GM18502 (cell line): Measurements from ENCODE around the gene SBK3.
"Not testable (repeated sequence)": the region's sequence is repeated elsewhere in the genome, so short reads cannot be mapped to it uniquely, and the experiment has no call there.

ENCODE experiments used
- ATAC-seq: cut with Tn5 transposase; IDR thresholded peaks from one replicate; pipeline ENCODE4 v1.9.1; 2021; ENCODE audit warnings: mild to moderate bottlenecking; ENCODE audit not compliant: unreplicated experiment, poor library complexity

The SBK3 gene

DNA sequence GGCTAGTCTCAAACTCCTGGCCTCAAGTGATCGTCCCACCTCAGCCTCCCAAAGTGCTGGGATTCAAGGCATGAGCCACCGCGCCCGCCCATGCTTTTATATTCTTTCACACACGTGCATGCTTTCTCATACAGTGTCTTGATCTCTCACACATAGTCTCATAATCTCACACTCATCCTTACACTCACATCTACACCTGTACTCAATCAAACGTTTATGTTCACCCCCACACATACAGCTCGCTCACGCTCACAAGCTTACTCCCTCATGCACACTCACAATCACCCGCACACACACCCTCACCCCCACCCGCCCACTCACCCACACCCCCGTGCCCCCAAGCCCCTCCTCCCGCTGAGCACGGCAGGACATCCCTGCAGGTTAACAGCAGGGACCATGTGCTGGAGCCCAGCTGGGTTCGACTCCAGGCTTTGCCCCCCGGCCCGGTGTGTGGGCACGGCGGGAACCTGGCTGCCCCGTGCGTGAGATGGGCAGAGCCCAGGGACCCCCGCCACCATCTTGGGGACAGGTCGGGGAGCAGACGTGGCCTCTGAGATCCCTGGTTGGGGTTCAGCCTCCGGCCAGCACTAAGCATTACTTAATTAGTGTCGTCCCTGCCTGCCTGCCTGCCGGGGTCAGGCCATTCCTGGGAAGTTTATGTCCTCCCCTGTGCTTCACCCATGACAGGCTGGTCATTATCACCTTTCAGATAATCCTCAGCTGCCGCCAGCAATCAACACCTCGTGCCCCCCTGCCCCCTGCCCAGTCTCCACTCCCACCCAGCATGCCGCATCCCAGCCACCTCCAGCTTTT, 19.8 kb downstream of the SBK3 start:
- no peak for ATAC-seq

DNA sequence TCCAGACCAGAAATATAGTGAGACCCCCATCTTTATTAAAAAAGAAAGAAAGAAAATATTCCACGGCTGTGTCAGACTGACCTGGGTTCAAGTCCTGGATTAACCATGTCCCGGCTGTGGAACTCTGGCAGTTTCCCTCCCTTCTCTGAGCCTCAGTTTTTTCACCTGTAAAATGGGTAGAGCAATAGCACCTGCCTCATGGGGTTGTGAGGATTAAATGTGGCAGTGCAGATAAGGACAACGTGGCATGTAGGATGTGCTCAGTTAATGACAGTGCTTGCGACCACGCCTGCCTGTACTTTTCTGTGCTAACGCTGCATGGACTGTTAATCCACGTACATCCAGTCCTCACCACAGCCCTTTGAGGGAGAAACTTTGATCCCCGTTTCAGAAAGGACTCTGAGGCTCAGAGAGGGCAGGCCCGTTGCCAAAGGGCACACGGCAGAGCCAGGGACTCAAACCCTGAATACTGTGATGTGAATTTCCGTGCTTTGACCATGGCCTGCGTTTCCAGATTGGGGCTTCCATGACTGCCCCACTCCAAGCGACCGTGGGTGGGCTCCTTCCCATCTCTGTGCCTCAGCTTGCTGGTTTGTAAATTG, 24.6 kb downstream of the SBK3 start:
- no peak for ATAC-seq

DNA sequence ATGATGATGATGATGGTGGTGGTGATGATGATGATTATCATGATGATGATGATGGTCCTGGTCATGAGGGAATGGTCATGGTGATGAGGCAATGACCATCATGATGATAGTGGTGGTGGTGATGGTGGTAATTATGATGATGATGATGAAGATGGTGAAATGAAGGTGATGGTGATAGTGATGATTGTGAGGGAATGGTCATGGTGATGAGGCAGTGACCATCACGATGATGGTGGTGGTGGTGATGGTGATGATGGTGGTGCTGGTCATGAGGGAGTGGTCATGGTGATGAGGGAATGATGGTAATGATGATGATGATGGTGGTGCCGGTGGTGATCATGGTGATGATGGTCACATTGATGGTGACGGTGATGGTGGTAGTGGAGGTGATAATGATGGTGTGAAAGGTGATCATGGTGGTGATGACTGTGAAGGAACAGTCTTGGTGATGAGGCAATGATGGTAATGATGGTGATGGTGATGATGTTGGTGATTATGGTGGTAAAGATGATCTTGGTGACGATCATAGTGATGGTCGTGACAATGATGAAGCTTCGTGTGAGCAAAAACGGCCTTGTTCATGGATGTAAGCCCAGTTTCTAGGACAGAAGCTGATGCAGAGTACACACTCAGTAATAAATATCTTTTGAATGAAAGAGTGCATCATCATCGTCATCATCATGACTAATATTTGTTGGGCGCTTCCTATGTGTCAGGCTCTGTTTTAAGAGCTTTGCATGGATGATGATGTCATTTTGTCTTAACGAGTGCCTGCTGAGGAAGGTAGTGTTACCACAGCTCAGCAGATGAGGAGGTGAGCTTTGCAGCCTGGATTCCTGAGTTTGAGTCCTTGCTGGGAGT, 25.7 kb downstream of the SBK3 start:
- no peak for ATAC-seq

DNA sequence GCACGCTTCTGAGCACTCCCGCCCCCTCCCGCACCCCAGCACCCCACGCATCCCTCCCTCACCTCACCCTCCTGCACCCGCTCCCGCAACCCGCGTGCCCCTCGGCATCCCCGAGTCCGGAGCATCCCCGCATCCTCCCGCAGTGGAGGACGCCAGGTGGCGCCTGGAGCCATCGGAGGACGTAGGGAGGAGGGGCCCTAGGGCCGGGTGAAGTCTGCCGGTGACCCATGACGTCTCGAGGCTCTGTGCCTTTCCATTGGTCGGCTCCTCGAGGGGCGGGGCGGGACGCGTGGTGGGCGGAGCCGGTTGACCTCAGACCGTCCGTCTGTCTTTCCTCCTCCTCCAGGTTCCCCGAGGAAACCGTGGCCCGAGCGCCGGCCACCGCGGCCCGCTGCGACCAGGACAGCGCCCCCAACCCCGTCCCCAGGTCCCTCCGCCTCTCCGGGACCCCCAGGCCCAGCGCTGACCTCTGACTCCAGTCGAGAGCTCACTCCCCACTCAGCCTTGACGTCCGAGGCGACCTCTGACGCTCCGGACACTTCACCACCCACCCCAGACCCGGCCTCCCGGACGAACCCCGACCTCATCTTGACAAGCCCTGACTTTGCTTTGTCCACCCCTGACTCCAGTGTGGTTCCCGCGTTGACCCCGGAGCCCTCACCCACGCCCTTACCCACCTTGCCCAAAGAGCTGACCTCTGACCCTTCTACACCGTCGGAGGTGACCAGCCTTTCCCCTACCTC, 28.3 kb downstream of the SBK3 start:
- ATAC-seq, result peak; percentile 97

DNA sequence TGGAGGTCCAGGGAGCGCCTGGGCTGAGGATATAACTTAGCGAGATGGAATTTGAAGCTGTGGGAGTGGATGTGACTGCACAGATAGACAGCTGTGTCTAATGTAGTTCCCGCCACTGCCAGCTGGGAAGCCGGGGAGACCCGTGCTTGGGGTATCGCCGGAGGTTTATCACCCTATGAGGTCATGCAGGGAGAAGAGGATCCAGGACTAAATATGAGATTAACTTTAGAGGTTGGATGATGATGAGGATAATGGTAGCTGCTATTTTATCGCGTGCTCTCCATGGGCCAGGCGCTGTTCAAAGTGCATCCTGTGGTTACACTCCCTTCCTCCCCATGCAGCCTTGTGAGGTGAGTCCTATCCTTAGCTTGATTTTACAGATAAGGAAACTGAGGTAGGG, 37.2 kb downstream of the SBK3 start:
- no peak for ATAC-seq

DNA sequence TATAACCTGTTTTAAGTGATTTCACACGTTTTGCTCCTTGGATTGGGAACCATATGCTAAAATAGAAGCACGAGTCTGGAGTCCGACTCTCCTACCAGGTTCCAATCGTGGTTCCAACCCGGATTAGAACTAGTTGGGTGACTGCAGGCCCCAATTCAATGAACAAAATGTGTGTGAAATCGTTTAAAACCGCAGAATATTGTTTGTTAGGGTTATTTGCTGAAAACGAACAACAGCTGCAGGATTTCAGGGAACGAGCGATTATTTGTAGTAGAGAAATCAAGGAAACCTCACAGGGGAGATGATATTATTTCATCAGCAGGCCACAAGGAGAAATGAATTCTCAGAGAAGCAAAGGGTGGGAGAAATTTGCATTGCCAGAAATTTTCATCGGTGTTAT, 40.4 kb downstream of the SBK3 start:
- ATAC-seq, result no peak

DNA sequence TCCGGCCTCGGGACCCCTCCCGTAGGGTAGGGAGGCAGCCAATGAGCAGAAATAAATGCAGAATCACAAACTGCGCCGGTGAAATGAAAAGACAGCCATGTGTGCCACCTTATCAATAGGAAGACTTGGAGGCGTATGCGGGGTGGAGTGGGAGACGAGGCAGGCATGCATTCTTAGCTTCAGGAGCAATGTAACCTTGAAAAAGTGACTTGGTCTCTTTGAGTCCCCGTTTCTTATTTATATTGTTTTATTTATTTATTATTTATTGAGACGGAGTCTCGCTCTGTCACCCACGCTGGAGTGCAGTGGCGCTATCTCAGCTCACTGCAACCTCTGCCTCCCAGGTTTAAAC, 41.1 kb downstream of the SBK3 start:
- ATAC-seq, result no peak

DNA sequence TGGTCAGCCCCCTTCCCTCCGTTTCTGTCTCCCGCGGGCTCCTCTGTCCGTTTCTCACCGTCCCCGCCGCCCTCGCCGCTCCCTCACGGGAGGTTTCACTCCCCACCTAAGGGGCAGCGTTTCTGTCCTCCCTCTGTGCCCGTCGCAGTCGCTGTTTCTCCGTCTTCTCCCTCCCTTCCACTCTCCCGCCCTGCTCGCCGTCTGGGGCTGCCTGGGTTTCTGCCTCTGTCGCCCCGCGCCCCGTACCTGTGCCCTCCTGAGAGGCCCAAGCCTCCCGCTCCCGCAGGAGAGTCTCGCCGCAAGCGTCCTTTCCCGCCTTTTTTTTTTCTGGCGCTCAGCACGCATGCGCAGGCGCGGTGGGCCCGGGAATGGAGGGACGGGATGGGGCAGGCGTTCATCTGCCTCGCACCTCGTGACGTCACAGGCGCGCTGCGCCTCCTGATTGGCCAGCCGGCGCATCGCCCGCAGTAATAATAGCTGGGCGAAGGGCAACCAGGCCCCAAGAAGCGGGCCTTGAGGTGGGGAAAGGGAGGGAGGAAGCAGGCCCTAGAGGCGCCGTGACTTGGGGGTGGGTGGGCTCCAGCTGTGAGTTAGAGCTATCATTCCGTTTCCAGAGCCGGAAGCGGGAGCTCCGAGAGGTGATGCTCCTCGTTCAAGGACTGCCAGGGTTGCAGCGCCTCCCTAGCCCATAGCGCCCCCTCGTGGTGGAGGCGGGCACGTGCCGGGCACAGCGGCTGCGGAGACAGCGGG, 41.7 kb downstream of the SBK3 start:
- peak; percentile 90 for ATAC-seq

DNA sequence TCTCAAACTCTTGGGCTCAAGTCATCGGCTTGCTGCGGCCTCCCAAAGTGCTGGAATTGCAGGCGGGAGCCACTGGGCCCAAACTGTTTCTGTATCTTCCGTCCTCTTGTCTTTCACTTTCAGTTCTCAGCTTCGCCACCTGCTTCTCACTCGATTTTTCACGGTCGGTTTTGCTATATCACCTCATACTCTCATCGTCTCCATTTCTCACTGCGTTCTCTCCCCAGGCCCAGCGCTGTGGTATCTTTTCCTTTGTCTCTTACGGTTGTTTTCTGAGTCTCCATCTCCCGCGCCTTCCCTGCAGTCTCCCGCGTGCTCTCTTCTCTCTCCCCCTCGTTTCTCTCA, 42.2 kb downstream of the SBK3 start:
- no peak for ATAC-seq

DNA sequence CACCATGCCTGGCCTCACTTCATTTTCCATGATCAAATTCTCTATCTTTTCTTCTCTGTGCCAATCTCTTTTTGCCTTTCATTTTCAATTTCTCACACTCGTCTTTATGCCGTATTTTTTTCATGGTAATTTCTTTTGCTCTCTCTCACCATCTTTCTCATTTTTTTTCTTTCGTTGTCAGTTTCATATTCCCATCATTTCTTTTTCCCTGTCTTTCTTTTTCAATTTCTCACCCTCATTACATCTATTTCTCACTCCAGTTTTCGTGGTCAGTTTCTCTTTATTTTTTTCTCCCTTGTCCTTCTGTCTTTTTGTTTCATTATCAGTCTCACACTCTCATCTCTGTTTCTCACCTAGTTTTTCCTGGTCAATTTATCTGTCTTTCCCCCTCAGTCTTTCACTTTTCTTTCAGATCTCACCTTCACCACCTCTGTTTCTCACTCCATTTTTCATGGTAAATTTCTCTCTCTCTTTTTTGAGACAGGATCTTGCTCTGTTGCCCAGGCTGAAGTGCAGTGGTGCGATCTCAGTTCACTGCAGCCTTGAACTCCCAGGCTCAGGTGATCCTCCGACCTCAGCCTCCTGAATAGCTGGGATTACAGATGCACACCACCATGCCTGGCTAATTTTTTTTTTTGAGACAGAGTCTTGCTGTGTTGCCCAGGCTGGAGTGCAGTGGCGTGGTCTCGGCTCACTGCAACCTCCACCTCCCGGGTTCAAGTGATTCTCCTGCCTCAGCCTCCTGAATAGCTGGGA, 43.0 kb downstream of the SBK3 start:
- no peak for ATAC-seq

DNA sequence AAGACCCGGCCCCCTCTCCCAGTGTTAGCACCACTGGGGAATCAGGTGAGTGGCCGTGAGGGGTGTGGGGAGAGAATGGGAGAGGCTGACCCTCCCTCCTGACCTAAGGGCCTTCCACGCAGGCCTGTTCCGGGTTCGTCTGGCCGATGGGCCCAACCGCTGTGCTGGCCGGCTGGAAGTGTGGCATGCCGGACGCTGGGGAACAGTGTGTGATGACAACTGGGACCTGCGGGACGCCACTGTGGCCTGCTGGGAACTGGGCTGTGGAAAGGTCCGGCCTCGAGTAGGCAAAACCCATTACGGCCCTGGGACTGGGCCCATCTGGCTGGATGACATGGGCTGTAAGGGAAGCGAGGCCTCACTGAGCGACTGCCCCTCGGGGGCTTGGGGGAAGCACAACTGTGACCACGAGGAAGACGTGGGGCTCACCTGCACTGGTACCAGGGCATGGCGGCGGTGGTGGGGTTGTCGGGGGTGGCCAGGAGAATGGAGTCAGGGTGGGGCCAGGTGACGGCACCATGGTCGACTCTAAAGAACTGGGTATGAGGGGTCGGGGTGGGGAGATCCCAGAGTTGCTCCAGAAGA, 44.9 kb downstream of the SBK3 start:
- no peak for ATAC-seq

DNA sequence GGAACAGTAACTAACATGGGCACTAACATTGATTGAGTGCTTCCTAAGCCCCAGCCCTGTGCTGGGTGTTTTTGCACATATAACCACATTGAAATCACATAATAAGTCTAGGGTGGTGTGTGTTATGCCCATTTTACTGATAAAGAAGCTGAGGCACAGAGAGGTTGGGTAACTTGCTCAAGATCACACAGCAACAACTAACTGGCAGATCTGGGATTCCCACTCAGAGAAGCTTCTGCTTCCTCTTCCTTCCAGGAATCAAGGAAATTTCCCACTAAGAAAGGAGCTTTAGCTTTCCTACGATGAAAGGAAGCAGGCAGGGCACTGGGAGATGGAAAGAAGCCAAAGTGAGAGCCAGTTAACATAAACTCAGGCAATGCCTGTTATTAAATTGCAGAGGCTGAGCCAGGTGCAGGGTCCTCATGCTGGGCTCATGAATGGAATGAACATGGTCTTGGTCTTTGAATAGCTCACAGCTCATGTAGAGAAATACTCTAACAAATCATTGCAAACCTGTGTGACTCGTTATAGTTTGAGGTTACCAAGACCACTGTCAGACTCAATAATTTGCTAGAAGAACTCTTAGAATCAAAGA, 47.0 kb downstream of the SBK3 start:
- ATAC-seq, result no peak

DNA sequence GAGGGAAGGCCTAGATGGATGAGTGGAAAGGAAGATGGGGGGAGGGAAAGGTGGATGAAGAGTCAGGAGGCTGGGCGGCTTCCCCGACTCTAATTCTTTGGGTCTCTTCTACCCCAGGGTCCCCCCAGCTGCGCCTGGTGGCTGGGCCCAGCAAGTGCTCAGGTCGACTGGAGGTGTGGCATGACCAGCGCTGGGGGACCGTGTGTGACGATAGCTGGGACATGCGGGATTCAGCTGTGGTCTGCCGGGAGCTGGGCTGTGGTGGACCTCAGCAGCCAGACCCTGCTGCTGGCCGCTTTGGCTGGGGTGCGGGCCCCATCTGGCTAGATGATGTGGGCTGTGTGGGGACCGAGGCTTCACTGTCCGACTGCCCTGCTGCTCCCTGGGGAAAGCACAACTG, 47.6 kb downstream of the SBK3 start:
- no peak for ATAC-seq

DNA sequence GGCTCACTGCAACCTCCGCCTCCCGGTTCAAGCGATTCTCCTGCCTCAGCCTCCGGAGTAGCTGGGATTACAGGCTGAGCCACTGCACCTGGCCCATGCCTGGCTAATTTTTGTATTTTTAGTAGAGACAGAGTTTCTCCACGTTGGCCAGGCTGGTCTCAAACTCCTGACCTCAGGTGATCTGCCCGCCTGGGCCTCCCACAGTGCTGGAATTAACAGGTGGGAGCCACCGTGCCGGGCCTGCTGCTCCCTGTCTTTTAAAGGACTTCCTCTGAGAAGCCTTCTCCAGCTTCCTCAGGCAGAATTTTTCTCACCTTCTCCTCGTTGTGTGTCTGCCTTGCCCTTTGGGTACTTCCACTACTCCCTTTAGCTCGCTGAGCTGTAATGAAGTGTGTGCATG, 48.5 kb downstream of the SBK3 start:
- not testable (repeated sequence) for ATAC-seq

DNA sequence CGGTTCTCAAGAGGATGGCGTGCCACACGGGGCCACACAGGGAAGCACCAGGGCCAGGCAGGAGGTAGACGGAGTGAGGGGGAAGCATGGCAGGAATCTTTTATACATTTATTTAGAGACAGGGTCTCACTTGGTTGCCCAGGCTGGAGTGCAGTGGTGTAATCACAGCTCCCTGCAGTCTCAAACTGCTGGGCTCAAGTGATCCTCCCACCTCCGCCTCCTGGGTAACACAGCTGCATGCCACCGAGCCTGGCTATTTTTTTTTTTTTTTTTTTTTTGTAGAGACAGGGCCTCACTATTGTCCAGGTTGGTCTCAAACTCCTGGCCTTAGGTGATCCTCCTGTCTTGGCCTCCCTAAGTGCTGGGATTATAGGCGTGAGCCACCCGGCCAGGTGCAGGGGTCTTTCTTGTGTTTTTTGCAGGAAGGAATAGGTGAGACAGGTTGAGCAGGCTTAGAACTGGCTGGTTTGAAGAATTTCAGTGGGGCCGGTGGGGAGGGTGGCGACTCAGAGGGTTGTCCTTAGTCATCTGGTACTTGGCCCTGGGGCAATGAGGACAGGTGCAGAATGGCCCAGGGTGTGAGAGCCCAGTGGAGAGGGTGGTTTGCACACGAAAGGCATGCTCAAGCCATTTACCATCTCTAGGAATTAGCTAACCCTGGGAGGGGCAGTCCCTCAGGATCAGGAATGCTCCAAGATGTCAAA, 49.5 kb downstream of the SBK3 start:
- no peak for ATAC-seq

DNA sequence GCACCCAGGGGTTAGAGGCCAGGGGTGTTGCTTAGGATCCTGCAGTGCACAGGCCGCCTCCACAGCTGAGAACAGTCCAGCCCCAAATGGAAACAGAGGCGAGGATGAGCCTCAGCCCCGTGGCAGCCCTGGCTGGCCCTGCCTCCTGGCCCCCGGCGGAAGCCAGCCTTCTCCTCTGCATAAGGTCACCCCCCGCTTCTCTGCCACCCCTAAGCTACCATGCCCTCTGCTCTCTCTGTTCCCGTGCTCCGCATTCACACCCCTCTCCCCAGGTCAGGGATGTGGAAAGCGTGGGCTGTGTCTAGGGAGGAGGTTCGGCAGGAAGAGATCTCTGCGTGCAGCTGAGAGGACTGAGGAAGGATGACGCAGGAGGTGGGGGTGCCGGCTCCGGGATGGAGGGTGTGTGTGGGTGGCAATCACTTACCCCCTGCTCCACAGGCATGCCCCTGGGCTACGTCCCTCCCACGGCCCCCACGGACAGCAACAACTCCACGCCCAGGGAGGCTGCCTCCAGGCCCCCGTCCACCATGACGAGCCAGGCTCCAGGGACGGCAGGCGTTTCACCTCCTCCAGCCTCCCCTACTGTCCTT, 51.1 kb downstream of the SBK3 start:
- no peak for ATAC-seq

DNA sequence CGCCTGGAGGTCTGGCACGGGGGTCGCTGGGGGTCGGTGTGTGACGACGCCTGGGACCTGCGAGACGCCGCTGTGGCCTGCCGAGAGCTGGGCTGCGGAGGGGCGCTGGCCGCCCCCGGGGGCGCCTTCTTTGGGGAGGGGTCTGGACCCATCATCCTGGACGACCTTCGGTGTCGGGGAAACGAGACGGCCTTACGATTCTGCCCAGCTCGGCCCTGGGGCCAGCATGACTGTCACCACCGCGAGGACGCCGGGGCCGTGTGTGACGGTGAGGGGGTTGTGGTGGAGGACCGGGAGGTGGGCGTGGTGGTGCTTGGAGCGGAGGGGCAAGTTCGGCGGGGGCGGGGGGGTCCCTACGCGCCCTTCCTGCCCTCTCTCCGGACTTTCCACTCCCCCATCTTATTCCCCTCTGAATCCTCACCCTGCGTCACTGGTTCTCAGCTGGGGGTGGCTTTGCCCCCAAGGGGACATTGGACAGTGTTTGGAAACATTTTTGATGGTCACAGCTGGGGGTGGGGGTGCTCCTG, 51.6 kb downstream of the SBK3 start:
- no peak for ATAC-seq
